K562 (cell line): ENCODE data around the gene ISYNA1. TPM values are rescaled to one million over a fixed set of nuclear protein-coding genes. Genes with fewer than 3 reads are reported as not detected.

Experiments used
- ATAC-seq: fragments of 200-7000 bp; cut with Tn5 transposase; 3 replicates; pipeline ENCODE4 v1.9.1; 2020; ENCODE audit warnings: moderate library complexity
- BruUV-seq: library from RNA; stranded (reverse); fragments of 400-500 nt; replicated peaks from 2 replicates; lab custom pipeline; 2021; lab: Mats Ljungman, UMichigan
- CTCF ChIA-PET: fragments of 300-600 bp; formaldehyde crosslinking; extraction: SDS; loops from one replicate; lab custom pipeline; 2021; ENCODE audit warnings: low intra/inter-chr PET ratio; lab: Yijun Ruan, JAX
- POLR2A ChIA-PET: fragments of 300-600, 350-650 bp; sonication (Branson Sonifier 250); formaldehyde crosslinking; extraction: SDS; loops from one replicate; lab custom pipeline; 2021; ENCODE audit warnings: antibody characterized with exemption, inconsistent platforms; lab: Yijun Ruan, JAX
- DNase-seq, 4 experiments: peaks; one replicate each; pipeline versions ENCODE4 v3.0.0 to v3.0.0-alpha.2; 2011 to 2018; ENCODE audit warnings: low spot score in 3 of 4, mixed read lengths in 3 of 4; ENCODE audit errors: extremely low read depth in 1 of 4
- FAIRE-seq: peaks from 2 replicates; lab custom pipeline; 2011; peaks lifted over from hg19 to GRCh38; lab: Jason Lieb, UNC
- H2AFZ ChIP-seq: 2 replicates; pipeline ENCODE4 v1.6.0; 2011; ENCODE audit warnings: low read depth, low read length, control low read depth, inconsistent platforms
- H3K27ac ChIP-seq: fragments of 200-600 bp; 3 replicates; pipeline ENCODE4 v1.8.0; 2011; ENCODE audit warnings: low read depth, mild to moderate bottlenecking, control low read depth, inconsistent platforms, low read length, moderate library complexity, mixed read lengths; ENCODE audit errors: extremely low read depth
- H3K27me3 ChIP-seq, 2 experiments: fragments of 300-600 bp in 1 of 2; 2 replicates in 1 of 2; 3 replicates in 1 of 2; pipeline versions ENCODE4 v1.6.0 to v1.8.0; 2011; ENCODE audit warnings: inconsistent platforms in 2 of 2, low read length in 2 of 2, mild to moderate bottlenecking in 1 of 2, mixed read lengths in 1 of 2, moderate library complexity in 1 of 2; ENCODE audit not compliant: control insufficient read depth in 2 of 2, insufficient read depth in 2 of 2
- H3K36me3 ChIP-seq: fragments of 300-600 bp; 3 replicates; pipeline ENCODE4 v1.8.0; 2011; ENCODE audit warnings: mild to moderate bottlenecking, low read length, inconsistent platforms; ENCODE audit not compliant: control insufficient read depth, insufficient read depth
- H3K4me1 ChIP-seq, 2 experiments: fragments of 200-600 bp in 1 of 2; replicated peaks in 1 of 2; 2 replicates in 1 of 2; 3 replicates in 1 of 2; pipeline versions ENCODE4 v1.5.1 to v1.8.0; 2011; ENCODE audit warnings: inconsistent platforms in 2 of 2, low read length in 2 of 2, mild to moderate bottlenecking in 1 of 2, mixed read lengths in 1 of 2, moderate library complexity in 1 of 2; ENCODE audit not compliant: control insufficient read depth in 2 of 2, insufficient read depth in 2 of 2
- H3K4me2 ChIP-seq: 2 replicates; pipeline ENCODE4 v1.6.1; 2011; ENCODE audit warnings: low read length, control low read depth, inconsistent platforms, mixed read lengths; ENCODE audit not compliant: insufficient read depth
- H3K4me3 ChIP-seq: fragments of 200-600 bp; sonication (generic), shearing (Covaris generic); 2 replicates; pipeline ENCODE4 v1.5.1; 2016; ENCODE audit warnings: control low read depth, inconsistent platforms
- H3K79me2 ChIP-seq: fragments of 200-600 bp; 3 replicates; pipeline ENCODE4 v1.8.0; 2011; ENCODE audit warnings: low read length, inconsistent platforms; ENCODE audit not compliant: control insufficient read depth, insufficient read depth
- H3K9ac ChIP-seq, 2 experiments: 2 replicates each; pipeline versions ENCODE4 v1.6.0 to v1.6.1; 2011; ENCODE audit warnings: low read depth in 2 of 2, low read length in 2 of 2, control low read depth in 1 of 2, inconsistent platforms in 1 of 2, mild to moderate bottlenecking in 1 of 2, mixed read lengths in 1 of 2; ENCODE audit not compliant: insufficient read depth in 1 of 2
- H3K9me1 ChIP-seq: one replicate; pipeline ENCODE4 v1.6.0; 2011; ENCODE audit warnings: inconsistent platforms, mild to moderate bottlenecking, low read length, moderate library complexity; ENCODE audit not compliant: control insufficient read depth, insufficient read depth
- H3K9me3 ChIP-seq: replicated peaks from 2 replicates; pipeline ENCODE4 v1.5.1; 2011; ENCODE audit warnings: low read depth, low read length, inconsistent platforms; ENCODE audit not compliant: control insufficient read depth, insufficient read depth
- H4K20me1 ChIP-seq: replicated peaks from 2 replicates; pipeline ENCODE4 v1.6.1; 2011; ENCODE audit warnings: low read length, inconsistent platforms, mixed read lengths; ENCODE audit not compliant: control insufficient read depth, insufficient read depth
- BCOR ChIP-seq: fragments of 450-650 bp; IDR thresholded peaks from 2 replicates; pipeline ENCODE4 v1.6.1; 2016
- CBX1 ChIP-seq: sonication (generic); IDR thresholded peaks from 2 replicates; pipeline ENCODE4 v1.6.1; 2016; ENCODE audit warnings: antibody characterized with exemption, low read depth, mild to moderate bottlenecking
- FOXA3 ChIP-seq, 2 experiments: fragments of 450-650 bp in 1 of 2; sonication (generic) in 1 of 2; formaldehyde crosslinking; IDR thresholded peaks in 1 of 2; conservative IDR thresholded peaks in 1 of 2; 2 replicates each; pipeline versions ENCODE4 v1.4.0 to v1.8.0; 2020 to 2022; ENCODE audit warnings: mild to moderate bottlenecking in 2 of 2, missing genetic modification reagents in 1 of 2
- KDM1A ChIP-seq, 2 experiments: fragments of 450-650 bp; IDR thresholded peaks; 2 replicates each; pipeline ENCODE4 v1.6.1; 2016; ENCODE audit warnings: mild to moderate bottlenecking in 2 of 2
- PCBP1 ChIP-seq: fragments of 200-400 bp; formaldehyde crosslinking; IDR thresholded peaks from 2 replicates; pipeline ENCODE4 v1.6.1; 2018; ENCODE audit warnings: mild to moderate bottlenecking, low read depth, low read length; ENCODE audit not compliant: poor library complexity, severe bottlenecking
- POLR2AphosphoS5 ChIP-seq: IDR thresholded peaks from 2 replicates; pipeline ENCODE4 v1.6.1; 2011; ENCODE audit warnings: mild to moderate bottlenecking, low read depth, low read length, moderate library complexity; ENCODE audit not compliant: control insufficient read depth, insufficient read depth
- POLR2G ChIP-seq: fragments of 200-400 bp; formaldehyde crosslinking; IDR thresholded peaks from 2 replicates; pipeline ENCODE4 v1.6.1; 2017; ENCODE audit warnings: low read depth, mild to moderate bottlenecking, antibody characterized with exemption, low read length, moderate library complexity
- PTBP1 ChIP-seq: fragments of 200-400 bp; formaldehyde crosslinking; IDR thresholded peaks from 2 replicates; pipeline ENCODE4 v1.6.1; 2017; ENCODE audit warnings: low read depth, low read length
- RBM22 ChIP-seq: fragments of 200-400 bp; formaldehyde crosslinking; IDR thresholded peaks from 2 replicates; pipeline ENCODE4 v1.6.1; 2018; ENCODE audit warnings: low read length, low read depth; ENCODE audit not compliant: poor library complexity, severe bottlenecking
- THRAP3 ChIP-seq: fragments of 450-650 bp; IDR thresholded peaks from 2 replicates; pipeline ENCODE4 v1.6.1; 2016; ENCODE audit warnings: mild to moderate bottlenecking, inconsistent platforms, borderline replicate concordance
- ZFP36 ChIP-seq: fragments of 150-350 bp; IDR thresholded peaks from 2 replicates; pipeline ENCODE4 v1.6.1; 2018; ENCODE audit warnings: low read length, low read depth; ENCODE audit not compliant: partially characterized antibody
- ZSCAN29 ChIP-seq: fragments of 450-650 bp; IDR thresholded peaks from 2 replicates; pipeline ENCODE4 v1.6.1; 2017
- WGBS: fragments of 100-300 bp; shearing (Covaris generic); methylation state at CpG from one replicate; pipeline ENCODE4 v1.1.6; 2016; ENCODE audit warnings: low coverage, mixed read lengths; ENCODE audit not compliant: insufficient coverage; ENCODE audit errors: missing lambda C conversion rate; 5-methylcytosine and 5-hydroxymethylcytosine counted together
- in situ Hi-C: fragments of 300-500 bp; cut with MboI; formaldehyde crosslinking; loops from 4 replicates; pipeline ENCODE4 v1.15.0; 2018; ENCODE audit warnings: inconsistent platforms, mixed read lengths
- intact Hi-C: fragments of 100-400 bp; cut with micrococcal nuclease; formaldehyde crosslinking; loops from 2 replicates; pipeline ENCODE4 v1.14.2; 2022
- polyA plus RNA-seq, 8 experiments: library from polyadenylated mRNA; depleted of rRNA in 4 of 8; stranded (reverse) in 5 of 8; unstranded in 3 of 8; fragments of >200 nt; fragmentation: Nextera tagmentation in 2 of 8; fragmentation: Illumina TruSeq in 1 of 8; extraction: Ambion mirVana in 2 of 8; extraction: Trizol in 1 of 8; gene quantifications; 2 replicates each; pipeline versions ENCODE4 v1.2.1 to v1.2.3, GENCODE V29; 2011 to 2014; ENCODE audit warnings: inconsistent platforms in 1 of 8, missing spikeins in 1 of 8
- total RNA-seq, 7 experiments: library from RNA; depleted of rRNA in 6 of 7; stranded (reverse); fragments of >200 nt in 6 of 7; fragmentation: Illumina TruSeq in 2 of 7; extraction: Trizol in 2 of 7; gene quantifications; 2 replicates each; pipeline versions ENCODE4 v1.2.1 to v1.2.3, GENCODE V29; 2011 to 2021; ENCODE audit warnings: low replicate concordance in 1 of 7
- TF ChIP-seq, protein P1 (sequence below), 3 experiments: fragments of 200-800 bp in 1 of 3; sonication (Bioruptor generic) in 1 of 3; sonication (generic) in 1 of 3; formaldehyde crosslinking in 1 of 3; IDR thresholded peaks; 2 replicates each; pipeline versions ENCODE4 v1.6.1 to v1.8.0; 2016 to 2022; ENCODE audit warnings: mild to moderate bottlenecking in 2 of 3, missing compliant biosample characterization in 2 of 3, missing genetic modification characterization in 2 of 3, missing genetic modification reagents in 1 of 3
- TF ChIP-seq, protein P2 (sequence below): sonication (generic); formaldehyde crosslinking; IDR thresholded peaks from 2 replicates; pipeline ENCODE4 v1.8.1; 2023; ENCODE audit warnings: mild to moderate bottlenecking, missing genetic modification reagents

ISYNA1 gene
- total and polyA plus RNA-seq, 9 of the 15 experiments (the other 6 are each of a cell fraction or from before 2014, with no cell fraction given): 21.8 to 460 (median 93.2) TPM

GRCh38 chr19:18441804-18442788 lies 4.2 kb upstream of the ISYNA1 start (continued):
- TF ChIP-seq THRAP3: 0 out of 2 replicates have a peak, but pooled peaks have one; percentile 74
- peak; percentile 89 for TF ChIP-seq CBX1

DNA sequence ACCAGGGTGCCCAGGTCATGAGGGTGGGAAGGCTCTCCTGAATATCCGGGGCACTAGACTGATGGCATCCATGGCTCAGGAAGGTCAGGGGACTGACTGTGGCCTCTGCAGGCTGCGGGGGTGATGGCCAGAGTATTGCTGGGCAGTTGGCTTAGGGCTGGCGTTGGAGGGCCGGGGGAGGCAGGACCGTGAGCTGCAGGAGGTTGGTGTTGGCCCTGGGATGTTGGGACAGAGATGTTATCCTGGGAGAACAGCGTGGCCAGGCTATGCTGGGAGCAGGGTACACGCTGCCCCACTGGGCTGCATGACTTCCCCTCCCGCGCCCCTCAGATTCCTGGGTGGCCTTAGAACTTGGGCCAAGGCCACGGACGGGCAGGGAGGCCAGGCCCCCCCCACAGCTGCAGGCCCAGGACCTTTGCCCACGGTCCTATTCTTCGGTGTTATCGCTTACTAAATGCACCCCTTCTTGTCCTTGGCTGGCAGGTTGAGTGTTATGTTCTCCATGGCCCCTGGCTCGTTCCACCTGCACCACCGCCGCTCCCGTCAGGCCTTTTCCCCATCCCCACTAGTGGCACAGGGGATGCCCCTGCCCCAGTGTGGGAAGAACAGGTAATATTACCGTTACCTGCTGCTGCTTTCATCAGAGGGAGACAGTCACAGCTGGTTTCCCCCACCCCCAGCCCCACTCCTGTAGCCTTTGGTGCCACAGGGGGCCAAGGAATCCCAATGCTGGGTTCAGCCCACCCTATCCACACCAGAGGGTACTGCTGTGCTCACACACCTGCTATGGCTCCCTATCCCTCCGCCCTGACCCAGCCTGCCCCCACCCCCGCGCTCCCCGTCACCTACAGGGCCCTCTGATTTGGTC lies 3.2 kb upstream of the ISYNA1 start:
- H3K27me3 ChIP-seq: no peaks in the 10 kb centered on the region
- BruUV-seq: no TSS peak
- no peak overlapping the region for H2AFZ ChIP-seq
- in situ Hi-C loops (no loop called here), intact Hi-C loops (no loop called here)
- CTCF ChIA-PET: no interaction called here
- peaks cover 25% of the 10 kb centered on the region for H3K79me2 ChIP-seq
- no peak overlapping the region for H3K4me3 ChIP-seq
- WGBS: 75% methylated on average over 19 of the region's 23 CpGs
- FAIRE-seq: no peak
- H3K9me3 ChIP-seq: no peaks in the 10 kb centered on the region
- POLR2A ChIA-PET: interaction anchor here (0.6 to 1.6 kb wide), 8 partner anchors 9 to 160 kb away, joined by 3 to 4 read pairs (median 4); partner anchors contain the start of gene SSBP4
- H3K4me1 ChIP-seq: peaks cover 40 to 81% of the 10 kb centered on the region in 2 experiments
- H4K20me1 ChIP-seq: peaks cover 12% of the 10 kb centered on the region
- DNase-seq: no peak
- H3K9me1 ChIP-seq: peaks cover 11% of the 10 kb centered on the region
- no peak overlapping the region for H3K4me2 ChIP-seq
- TF ChIP-seq ZFP36 (peak; percentile 86), POLR2G (peak; percentile 55; the same call in 1 of the 2 replicates), PCBP1 (peak; percentile 18), ZSCAN29 (no peak), BCOR (peak; percentile 76), PTBP1 (peak; percentile 89; the same call in 1 of the 2 replicates), KDM1A (IDR thresholded peaks at IDR 0.05) (0 out of 4 replicates have a peak, but pooled peaks of 1 of the 2 experiments have one; percentile 57), POLR2AphosphoS5 (0 out of 2 replicates have a peak, but pooled peaks have one; percentile 8), FOXA3 (CRISPR knock-in tag; conservative IDR thresholded peaks at IDR 0.05 in 1 of 2, IDR thresholded peaks at IDR 0.05 in 1 of 2) (no peak), RBM22 (peak; percentile 36)
- TF ChIP-seq, protein P1, sequence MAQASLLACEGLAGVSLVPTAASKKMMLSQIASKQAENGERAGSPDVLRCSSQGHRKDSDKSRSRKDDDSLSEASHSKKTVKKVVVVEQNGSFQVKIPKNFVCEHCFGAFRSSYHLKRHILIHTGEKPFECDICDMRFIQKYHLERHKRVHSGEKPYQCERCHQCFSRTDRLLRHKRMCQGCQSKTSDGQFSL (CRISPR knock-in tag; IDR thresholded peaks at IDR 0.05): peak; percentile 76
- TF ChIP-seq, protein P1 (tag; IDR thresholded peaks at IDR 0.05): no peak
- TF ChIP-seq, protein P2, sequence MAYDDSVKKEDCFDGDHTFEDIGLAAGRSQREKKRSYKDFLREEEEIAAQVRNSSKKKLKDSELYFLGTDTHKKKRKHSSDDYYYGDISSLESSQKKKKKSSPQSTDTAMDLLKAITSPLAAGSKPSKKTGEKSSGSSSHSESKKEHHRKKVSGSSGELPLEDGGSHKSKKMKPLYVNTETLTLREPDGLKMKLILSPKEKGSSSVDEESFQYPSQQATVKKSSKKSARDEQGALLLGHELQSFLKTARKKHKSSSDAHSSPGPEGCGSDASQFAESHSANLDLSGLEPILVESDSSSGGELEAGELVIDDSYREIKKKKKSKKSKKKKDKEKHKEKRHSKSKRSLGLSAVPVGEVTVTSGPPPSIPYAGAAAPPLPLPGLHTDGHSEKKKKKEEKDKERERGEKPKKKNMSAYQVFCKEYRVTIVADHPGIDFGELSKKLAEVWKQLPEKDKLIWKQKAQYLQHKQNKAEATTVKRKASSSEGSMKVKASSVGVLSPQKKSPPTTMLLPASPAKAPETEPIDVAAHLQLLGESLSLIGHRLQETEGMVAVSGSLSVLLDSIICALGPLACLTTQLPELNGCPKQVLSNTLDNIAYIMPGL (CRISPR knock-in tag): no peak
- ATAC-seq: no peak
- no peak overlapping the region; the same call in 2 of the 3 replicates for H3K27ac ChIP-seq
- H3K9ac ChIP-seq: 0 out of 4 replicates have a peak overlapping the region, but pooled peaks of 1 of the 2 experiments have one; percentile 20
- H3K36me3 ChIP-seq: peaks cover 38% of the 10 kb centered on the region
